ENCODE measurements around the gene ALG6.

DNA sequence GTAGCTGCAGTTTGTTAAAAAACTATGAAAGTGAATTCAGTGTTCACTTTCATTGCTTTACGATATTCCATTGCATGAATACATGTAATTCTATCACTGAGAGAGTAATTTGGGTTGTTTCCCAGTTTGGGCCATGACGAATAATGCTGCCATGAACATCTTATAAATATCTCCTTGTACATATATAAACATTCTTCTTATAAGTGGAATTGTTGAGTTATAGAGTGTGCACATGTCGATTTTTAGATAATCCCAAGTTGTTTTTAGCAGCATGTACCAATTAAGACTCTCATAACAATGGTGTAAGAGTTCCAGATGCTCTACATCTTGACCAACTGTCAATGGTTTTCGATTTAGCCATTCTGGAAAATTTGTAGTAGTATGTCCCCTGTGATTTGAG, 40.9 kb downstream of the ALG6 start:
- TF ChIP-seq CTCF (IDR thresholded peaks at IDR 0.05), result no peak
- TF ChIP-seq POLR2A (IDR thresholded peaks at IDR 0.05), result no peak

Measured in esophagus squamous epithelium (tissue), 4 donors.